Heart left ventricle (tissue), 16 donors: Measurements from ENCODE around the gene SCAF8. TPM values are rescaled to one million over a fixed set of nuclear protein-coding genes. Genes with fewer than 3 reads are reported as not detected.
"Not testable (repeated sequence)": the region's sequence is repeated elsewhere in the genome, so short reads cannot be mapped to it uniquely, and the experiment has no call there.

Source experiments
- ATAC-seq, 4 donors: fragments of 200-7000 bp; cut with Tn5 transposase; one replicate each; pipeline ENCODE4 v1.9.1; 2020 to 2022; ENCODE audit warnings: moderate library complexity in 4 of 4, mild to moderate bottlenecking in 3 of 4, moderate number of reproducible peaks in 1 of 4
- DNase-seq, 5 donors: peaks; one replicate each; pipeline ENCODE4 v3.0.0-alpha.2; 2020
- H3K27ac ChIP-seq, 12 donors: fragments of 200-600 bp; sonication (generic) in 4 of 12; one replicate each; pipeline versions ENCODE4 v1.5.0 to v1.8.0; 2016 to 2022; ENCODE audit warnings: mild to moderate bottlenecking in 2 of 12
- H3K27me3 ChIP-seq, 9 donors: fragments of 200-600 bp; sonication (generic) in 2 of 9; one replicate each; pipeline versions ENCODE4 v1.5.1 to v1.8.0; 2016 to 2022; ENCODE audit warnings: mild to moderate bottlenecking in 3 of 9
- H3K36me3 ChIP-seq, 9 donors: fragments of 200-600 bp; sonication (generic) in 2 of 9; one replicate each; pipeline versions ENCODE4 v1.5.0 to v1.8.0; 2018 to 2022; ENCODE audit warnings: mild to moderate bottlenecking in 2 of 9
- H3K4me1 ChIP-seq, 12 donors: fragments of 200-600 bp; sonication (generic) in 4 of 12; one replicate each; pipeline versions ENCODE4 v1.5.0 to v1.8.0; 2016 to 2022; ENCODE audit warnings: mild to moderate bottlenecking in 3 of 12
- H3K4me3 ChIP-seq, 12 donors: fragments of 200-600 bp; sonication (generic) in 4 of 12; one replicate each; pipeline versions ENCODE4 v1.5.0 to v1.8.0; 2017 to 2022; ENCODE audit warnings: mild to moderate bottlenecking in 9 of 12, moderate library complexity in 4 of 12
- H3K9me3 ChIP-seq, 12 donors: fragments of 200-600 bp; sonication (generic) in 4 of 12; one replicate each; pipeline versions ENCODE4 v1.5.0 to v1.8.0; 2016 to 2022; ENCODE audit warnings: mild to moderate bottlenecking in 1 of 12
- POLR2A ChIP-seq, 2 donors: fragments of 450-650 bp; IDR thresholded peaks; one replicate each; pipeline ENCODE4 v1.6.1; 2017; ENCODE audit warnings: antibody characterized with exemption in 2 of 2, mild to moderate bottlenecking in 2 of 2, moderate library complexity in 2 of 2
- WGBS, 4 donors: extraction: QIAGEN DNeasy Blood & Tissue Kit in 2 of 4; methylation state at CpG; one replicate each; pipeline versions ENCODE4 v1.1.5 to v1.1.7; 2013 to 2018; 5-methylcytosine and 5-hydroxymethylcytosine counted together
- intact Hi-C, 10 donors: fragments of 100-400 bp; cut with DNase I; formaldehyde crosslinking; loops; one replicate each; pipeline versions ENCODE4 v1.11.1 to v1.14.2; 2022
- polyA plus RNA-seq, 2 donors: library from polyadenylated mRNA; stranded (reverse); fragments of 200-250 nt; gene quantifications; one replicate each; pipeline ENCODE4 v1.2.3, GENCODE V29; 2013
- total RNA-seq, 9 donors: library from RNA; depleted of rRNA in 2 of 9; stranded (reverse); fragments of >200 nt in 2 of 9; fragmentation: NEBNext Ultra II Directional in 3 of 9; extraction: Animal tissue kit (Norgen Biotek cat#: 25700) in 3 of 9; gene quantifications; one replicate each; pipeline versions ENCODE4 v1.1.0 to v1.2.4, GENCODE V29; 2016 to 2023
- TF ChIP-seq, protein P1 (sequence below), 12 donors: fragments of 200-600 bp; sonication (generic) in 4 of 12; IDR thresholded peaks; one replicate each; pipeline versions ENCODE4 v1.5.0 to v1.8.0; 2018 to 2022; ENCODE audit warnings: antibody characterized with exemption in 12 of 12, mild to moderate bottlenecking in 5 of 12
- donor health status: ischemic (EF 13 %, LVEDD 7.1; RV severe dilation, severe dysfunction).
- donor health status: healthy with polysubstance abuse.
- donor health status: DM: no; HTN: yes; CAD: no.
- donor health status: DM: no; HTN: no; CAD: no.
- donor health status: ischemic (EF 25% LVEDD 6.9; RV normal size, moderate dysfunction).
- donor health status: ischemic (EF 25% LVEDD 5.7; RV mildly dilated, moderate dysfunction).
- donor health status: healthy.
- donor health status: DM: yes; HTN: yes; CAD: no.
- donor health status: ischemic (EF 35%, LVEDD 5.7; RV mildly dilated, moderate dysfunction).
- donor health status: nonischemic (EF 11% LVEDD 7.7; RV severe dilation, severe dysfunction).
- donor health status: DM: yes; HTN: yes; CAD: no.
- donor health status: PGD.
- donor health status: ischemic (EF 29% LVEDD 5.4; RV normal size, mild dysfunction).
- donor health status: nonischemic (EF 23%, LVEDD 6.1; RV moderate dilation, normal function).

SCAF8 gene
- total and polyA plus RNA-seq, 11 donors, result 10.5 to 83.5 (median 63.5) TPM

DNA sequence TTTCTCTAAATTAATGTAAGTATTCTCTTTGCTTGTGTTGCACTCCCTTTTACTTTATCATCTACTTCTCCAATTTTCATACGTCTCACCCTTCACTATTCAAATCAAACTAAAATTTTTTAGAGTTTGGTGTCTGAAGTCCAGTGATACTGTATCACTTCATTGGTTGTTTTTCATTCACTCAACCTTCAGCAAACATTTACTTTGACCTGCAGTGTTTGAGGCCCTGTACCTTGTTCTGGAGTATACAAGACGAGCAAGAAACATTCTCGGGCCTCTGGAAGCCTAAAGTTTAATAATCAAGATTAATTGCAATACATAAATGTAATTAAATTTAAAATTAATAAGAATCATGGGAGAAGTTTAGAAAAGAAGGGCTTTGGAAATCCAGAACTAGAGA, 64.6 kb downstream of the SCAF8 start:
- no peak for TF ChIP-seq POLR2A (IDR thresholded peaks at IDR 0.05)
- TF ChIP-seq, protein P1, sequence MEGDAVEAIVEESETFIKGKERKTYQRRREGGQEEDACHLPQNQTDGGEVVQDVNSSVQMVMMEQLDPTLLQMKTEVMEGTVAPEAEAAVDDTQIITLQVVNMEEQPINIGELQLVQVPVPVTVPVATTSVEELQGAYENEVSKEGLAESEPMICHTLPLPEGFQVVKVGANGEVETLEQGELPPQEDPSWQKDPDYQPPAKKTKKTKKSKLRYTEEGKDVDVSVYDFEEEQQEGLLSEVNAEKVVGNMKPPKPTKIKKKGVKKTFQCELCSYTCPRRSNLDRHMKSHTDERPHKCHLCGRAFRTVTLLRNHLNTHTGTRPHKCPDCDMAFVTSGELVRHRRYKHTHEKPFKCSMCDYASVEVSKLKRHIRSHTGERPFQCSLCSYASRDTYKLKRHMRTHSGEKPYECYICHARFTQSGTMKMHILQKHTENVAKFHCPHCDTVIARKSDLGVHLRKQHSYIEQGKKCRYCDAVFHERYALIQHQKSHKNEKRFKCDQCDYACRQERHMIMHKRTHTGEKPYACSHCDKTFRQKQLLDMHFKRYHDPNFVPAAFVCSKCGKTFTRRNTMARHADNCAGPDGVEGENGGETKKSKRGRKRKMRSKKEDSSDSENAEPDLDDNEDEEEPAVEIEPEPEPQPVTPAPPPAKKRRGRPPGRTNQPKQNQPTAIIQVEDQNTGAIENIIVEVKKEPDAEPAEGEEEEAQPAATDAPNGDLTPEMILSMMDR (IDR thresholded peaks at IDR 0.05), result no peak
- no peaks in the 10 kb centered on the region for H3K27me3 ChIP-seq
- peaks cover 0 to 12% (median 0%) of the 10 kb centered on the region in 12 donors for H3K4me1 ChIP-seq
- no peak overlapping the region for H3K27ac ChIP-seq
- H3K36me3 ChIP-seq, result peaks cover 0 to 89% (median 67%) of the 10 kb centered on the region in 9 donors
- H3K9me3 ChIP-seq, result no peaks in the 10 kb centered on the region
- WGBS, 4 donors, result 95 to 98% (median 96%) methylated on average over 3 of the region's 3 CpGs
- intact Hi-C loops, result loop anchor here in 1 of 10 donors (5.0 kb wide), 1 partner anchor 116 kb away; no protein-coding TSS in a partner anchor
- ATAC-seq (no peak), DNase-seq (no peak)
- H3K4me3 ChIP-seq, result no peak overlapping the region

DNA sequence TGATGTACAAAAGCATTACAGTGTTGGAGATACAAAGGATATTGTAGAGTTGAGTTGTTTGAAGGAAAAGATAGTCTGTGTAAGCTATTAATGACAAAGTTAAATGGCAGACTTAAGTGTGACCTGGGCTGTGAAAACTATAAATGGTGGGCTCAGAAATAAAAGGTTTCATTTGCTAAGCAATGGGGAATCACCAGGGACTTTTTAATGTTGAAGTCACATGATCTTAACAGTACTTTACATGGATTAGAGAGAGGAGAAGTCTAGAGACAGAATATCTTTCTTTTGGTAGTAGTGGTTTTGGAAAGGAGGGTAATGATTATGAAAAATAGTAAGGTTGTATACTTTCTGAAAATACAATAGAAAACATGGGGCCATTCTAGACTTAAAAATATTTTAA, 67.1 kb downstream of the SCAF8 start:
- no peaks in the 10 kb centered on the region for H3K27me3 ChIP-seq
- no peaks in the 10 kb centered on the region for H3K9me3 ChIP-seq
- H3K36me3 ChIP-seq, result peaks cover 0 to 96% (median 64%) of the 10 kb centered on the region in 9 donors
- H3K27ac ChIP-seq, result no peak overlapping the region
- ATAC-seq (no peak), DNase-seq (no peak)
- H3K4me3 ChIP-seq, result no peak overlapping the region
- intact Hi-C loops, result loop anchor here in 3 of 10 donors (5.0 to 10.0 kb wide), 4 partner anchors 63 to 646 kb away; partner anchors contain the start of gene SCAF8 (in 1 of the 3)
- H3K4me1 ChIP-seq, result peaks cover 0 to 12% (median 0%) of the 10 kb centered on the region in 12 donors
- TF ChIP-seq, protein P1 (IDR thresholded peaks at IDR 0.05), result no peak
- TF ChIP-seq POLR2A (IDR thresholded peaks at IDR 0.05), result no peak

DNA sequence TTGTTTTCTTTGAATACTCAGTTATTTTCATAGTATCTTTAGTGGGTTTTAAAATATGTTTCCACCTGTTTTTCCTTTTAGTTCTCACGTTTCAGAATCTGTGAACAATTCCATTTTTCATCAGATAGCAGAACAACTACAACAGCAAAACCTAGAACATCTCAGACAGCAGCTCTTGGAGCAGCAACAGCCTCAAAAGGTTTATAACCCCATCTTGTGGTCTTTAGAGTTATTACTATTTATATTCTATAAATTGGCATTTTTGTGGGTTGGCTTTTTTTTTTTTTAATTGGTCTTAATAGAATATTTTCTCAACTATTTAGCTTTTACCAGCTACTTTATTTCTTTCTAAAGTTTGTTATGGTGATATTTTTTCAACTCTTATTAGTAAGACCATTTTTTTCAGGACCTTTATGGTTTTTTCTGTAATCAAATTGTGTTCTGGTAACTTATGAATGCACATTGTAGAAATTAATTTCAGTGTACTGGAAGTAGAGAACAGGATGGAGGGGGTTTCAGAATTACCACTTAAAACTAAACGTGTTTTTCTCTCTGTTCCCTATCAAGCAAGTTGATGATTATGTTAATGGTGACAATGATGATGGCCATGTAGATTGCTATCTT, 72.2 kb downstream of the SCAF8 start:
- Histone ChIP-seq H3K4me3 (no peak overlapping the region), H3K36me3 (peaks cover 0 to 98% (median 82%) of the 10 kb centered on the region in 9 donors), H3K27ac (no peak overlapping the region), H3K27me3 (no peaks in the 10 kb centered on the region), H3K4me1 (peaks cover 0 to 7% (median 0%) of the 10 kb centered on the region in 12 donors), H3K9me3 (no peaks in the 10 kb centered on the region)
- TF ChIP-seq, protein P1 (IDR thresholded peaks at IDR 0.05), result peak; percentile 31 to 69 (median 57)
- no peak for TF ChIP-seq POLR2A (IDR thresholded peaks at IDR 0.05)
- ATAC-seq, result peak in 1 of 4 donors; percentile 53
- intact Hi-C loops, result loop anchor here in 9 of 10 donors (1.0 to 10.0 kb wide), 7 partner anchors 73 to 651 kb away; partner anchors contain the start of gene SCAF8 (in 6 of the 9)
- DNase-seq, result no peak
- WGBS, 4 donors, result 20 to 30% (median 25%) methylated on average over 2 of the region's 2 CpGs

DNA sequence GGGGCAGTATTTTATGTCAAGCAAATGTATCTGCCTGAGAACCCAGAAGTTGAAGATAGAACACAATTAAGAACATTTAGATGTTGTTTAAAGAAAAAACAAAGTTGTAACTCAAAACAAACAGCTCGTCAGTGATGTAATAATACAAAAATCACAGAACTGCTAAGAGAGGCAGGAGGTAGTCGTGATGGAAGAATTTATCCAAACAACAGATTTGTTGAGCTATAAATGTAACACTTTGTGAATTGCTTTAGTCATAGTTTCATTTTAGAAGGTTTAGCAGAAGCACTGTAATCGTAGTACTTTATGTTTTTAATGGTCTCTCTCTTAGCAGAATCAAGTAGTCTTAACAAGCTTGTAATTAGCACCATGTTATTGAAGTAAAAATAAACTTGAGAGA, 73.6 kb downstream of the SCAF8 start:
- H3K9me3 ChIP-seq, result no peaks in the 10 kb centered on the region
- TF ChIP-seq, protein P1 (IDR thresholded peaks at IDR 0.05), result no peak
- no peak for TF ChIP-seq POLR2A (IDR thresholded peaks at IDR 0.05)
- intact Hi-C loops, result loop anchor here in 7 of 10 donors (2.0 to 10.0 kb wide), 5 partner anchors 74 to 652 kb away; partner anchors contain the start of gene SCAF8 (in 5 of the 7)
- WGBS, 4 donors, result 62 to 79% (median 66%) methylated on average over 3 of the region's 3 CpGs
- H3K4me1 ChIP-seq, result peaks cover 0 to under 1% (median 0%) of the 10 kb centered on the region in 12 donors
- no peaks in the 10 kb centered on the region for H3K27me3 ChIP-seq
- ATAC-seq, result no peak
- no peak overlapping the region for H3K27ac ChIP-seq
- DNase-seq, result no peak
- peaks cover 0 to 100% (median 91%) of the 10 kb centered on the region in 9 donors for H3K36me3 ChIP-seq
- no peak overlapping the region for H3K4me3 ChIP-seq

DNA sequence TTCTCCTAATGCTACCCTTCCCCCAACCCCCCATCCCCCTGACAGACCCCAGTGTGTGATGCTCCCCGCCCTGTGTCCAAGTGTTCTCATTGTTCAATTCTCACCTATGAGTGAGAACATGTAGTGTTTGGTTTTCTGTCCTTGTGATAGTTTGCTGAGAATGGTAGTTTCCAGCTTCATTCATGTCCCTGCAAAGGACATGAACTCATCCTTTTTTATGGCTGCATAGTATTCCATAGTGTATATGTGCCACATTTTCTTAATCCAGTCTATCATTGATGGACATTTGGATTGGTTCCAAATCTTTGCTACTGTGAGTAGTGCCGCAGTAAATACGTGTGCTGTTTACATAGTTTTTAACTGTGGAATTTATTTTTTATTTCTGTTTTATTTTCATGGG, 78.4 kb downstream of the SCAF8 start:
- intact Hi-C loops, H3K27me3 ChIP-seq: not testable (repeated sequence)
- 97 to 99% (median 98%) methylated on average over 3 of the region's 3 CpGs for WGBS, 4 donors

More for the DNA sequence above, 78.4 kb downstream of the SCAF8 start:
- H3K4me1 ChIP-seq, DNase-seq, H3K27ac ChIP-seq, ATAC-seq, H3K9me3 ChIP-seq, H3K4me3 ChIP-seq: not testable (repeated sequence)
- peaks cover 0 to 100% (median 99%) of the 10 kb centered on the region in 9 donors for H3K36me3 ChIP-seq
